A549 (cell line): Measurements from ENCODE around the gene PPP2R2C. TPM values are rescaled to one million over a fixed set of nuclear protein-coding genes. Genes with fewer than 3 reads are reported as not detected.

Experiments used
- ATAC-seq, 2 experiments: fragments of 200-7000 bp in 1 of 2; fragments of >200 bp in 1 of 2; cut with Nextera tagmentation in 1 of 2; cut with Tn5 transposase in 1 of 2; 3 replicates each; pipeline versions ENCODE4 v1.8.0 to v1.9.1; 2018 to 2020; ENCODE audit warnings: mild to moderate bottlenecking in 1 of 2, moderate library complexity in 1 of 2
- CTCF ChIA-PET: fragments of 300-600 bp; sonication (Branson Sonifier 250); formaldehyde crosslinking; extraction: SDS; loops from one replicate; lab custom pipeline; 2021; ENCODE audit warnings: antibody characterized with exemption, inconsistent platforms; lab: Yijun Ruan, JAX
- POLR2A ChIA-PET: fragments of 350-600 bp; formaldehyde crosslinking; extraction: SDS; loops from one replicate; lab custom pipeline; 2021; ENCODE audit warnings: antibody characterized with exemption, inconsistent platforms; lab: Yijun Ruan, JAX
- DNase-seq, 2 experiments: peaks; one replicate each; pipeline versions ENCODE4 v3.0.0 to v3.0.0-alpha.2; 2011 to 2016; ENCODE audit warnings: low read depth in 1 of 2, low spot score in 1 of 2
- FAIRE-seq: peaks from 2 replicates; lab custom pipeline; 2011; peaks lifted over from hg19 to GRCh38; lab: Jason Lieb, UNC
- H3K27ac ChIP-seq, 2 experiments: fragments of >200 bp; sonication (Bioruptor Twin); formaldehyde crosslinking; 3 replicates each; pipeline ENCODE4 v1.5.1; 2016 to 2017
- H3K4me1 ChIP-seq: fragments of >200 bp; sonication (Bioruptor Twin); formaldehyde crosslinking; 3 replicates; pipeline ENCODE4 v1.6.1; 2016
- H3K4me2 ChIP-seq: fragments of >200 bp; sonication (Bioruptor Twin); formaldehyde crosslinking; 3 replicates; pipeline ENCODE4 v1.6.1; 2016
- H3K4me3 ChIP-seq: fragments of >200 bp; sonication (Bioruptor Twin); formaldehyde crosslinking; 3 replicates; pipeline ENCODE4 v1.5.1; 2016
- H3K9me3 ChIP-seq: fragments of >200 bp; sonication (Bioruptor Twin); formaldehyde crosslinking; 3 replicates; pipeline ENCODE4 v1.6.1; 2016
- BHLHE40 ChIP-seq: IDR thresholded peaks from 2 replicates; pipeline ENCODE4 v1.6.1; 2012; ENCODE audit warnings: low read depth, low read length, inconsistent platforms
- CEBPB ChIP-seq, 2 experiments: fragments of >200 bp in 1 of 2; sonication (Bioruptor Twin) in 1 of 2; formaldehyde crosslinking in 1 of 2; IDR thresholded peaks; 2 replicates each; pipeline ENCODE4 v1.6.1; 2012 to 2016
- CHD2 ChIP-seq: fragments of 150-350 bp; IDR thresholded peaks from 2 replicates; pipeline ENCODE4 v1.6.1; 2014; ENCODE audit warnings: low read length; ENCODE audit not compliant: partially characterized antibody
- CTCF ChIP-seq: fragments of >200 bp; sonication (Bioruptor Twin); formaldehyde crosslinking; IDR thresholded peaks from 3 replicates; pipeline ENCODE4 v1.5.1; 2016
- EHF ChIP-seq: fragments of 250-450 bp; sonication (Bioruptor Pico); IDR thresholded peaks from 2 replicates; pipeline ENCODE4 v1.5.0; 2020; ENCODE audit warnings: mild to moderate bottlenecking
- EHMT2 ChIP-seq: fragments of 200-600 bp; sonication (generic); IDR thresholded peaks from 2 replicates; pipeline ENCODE4 v1.6.1; 2016; ENCODE audit warnings: antibody characterized with exemption, low read depth, mild to moderate bottlenecking, moderate library complexity
- EP300 ChIP-seq, 2 experiments: fragments of >200 bp; sonication (Bioruptor Twin); formaldehyde crosslinking; IDR thresholded peaks; 2 replicates in 1 of 2; 3 replicates in 1 of 2; pipeline ENCODE4 v1.6.1; 2016 to 2017
- ESRRA ChIP-seq: fragments of 150-350 bp; IDR thresholded peaks from 2 replicates; pipeline ENCODE4 v1.6.1; 2014; ENCODE audit warnings: mild to moderate bottlenecking, low read length, borderline replicate concordance
- FOSB ChIP-seq: fragments of 250-450 bp; sonication (Bioruptor Pico); IDR thresholded peaks from 2 replicates; pipeline ENCODE4 v1.5.0; 2020; ENCODE audit warnings: mild to moderate bottlenecking, moderate library complexity
- FOSL2 ChIP-seq, 2 experiments: fragments of 450-650 bp in 1 of 2; fragments of >200 bp in 1 of 2; sonication (Bioruptor Twin) in 1 of 2; formaldehyde crosslinking; IDR thresholded peaks; 2 replicates each; pipeline versions ENCODE4 v1.5.0 to v1.6.1; 2016 to 2020; ENCODE audit warnings: mild to moderate bottlenecking in 1 of 2, moderate library complexity in 1 of 2
- FOXS1 ChIP-seq: fragments of 250-450 bp; sonication (Bioruptor Pico); IDR thresholded peaks from 2 replicates; pipeline ENCODE4 v1.5.0; 2020; ENCODE audit warnings: mild to moderate bottlenecking, moderate library complexity
- GATA3 ChIP-seq: IDR thresholded peaks from 2 replicates; pipeline ENCODE4 v1.6.1; 2012; ENCODE audit warnings: borderline replicate concordance
- HDAC2 ChIP-seq: fragments of 200-600 bp; sonication (generic); IDR thresholded peaks from 2 replicates; pipeline ENCODE4 v1.6.1; 2016
- HEYL ChIP-seq: fragments of 250-450 bp; sonication (Bioruptor Pico); IDR thresholded peaks from 2 replicates; pipeline ENCODE4 v1.8.0; 2021; ENCODE audit warnings: mild to moderate bottlenecking, moderate library complexity
- HOXA7 ChIP-seq: fragments of 250-450 bp; sonication (Bioruptor Pico); IDR thresholded peaks from 2 replicates; pipeline ENCODE4 v1.5.0; 2020; ENCODE audit warnings: mild to moderate bottlenecking, moderate library complexity
- HOXB5 ChIP-seq: fragments of 250-450 bp; sonication (Bioruptor Pico); IDR thresholded peaks from 2 replicates; pipeline ENCODE4 v1.5.0; 2020; ENCODE audit warnings: mild to moderate bottlenecking, moderate library complexity
- JUN ChIP-seq, 2 experiments: fragments of >200 bp; sonication (Bioruptor Twin); formaldehyde crosslinking; IDR thresholded peaks; 2 replicates in 1 of 2; 3 replicates in 1 of 2; pipeline ENCODE4 v1.6.1; 2016 to 2017
- NPAS2 ChIP-seq: fragments of 250-450 bp; sonication (Bioruptor Pico); IDR thresholded peaks from 2 replicates; pipeline ENCODE4 v1.8.0; 2022; ENCODE audit warnings: mild to moderate bottlenecking, moderate library complexity, borderline replicate concordance
- POLR2A ChIP-seq: IDR thresholded peaks from 2 replicates; pipeline ENCODE4 v1.6.1; 2012; ENCODE audit warnings: mild to moderate bottlenecking, low read length
- RAD21 ChIP-seq, 2 experiments: fragments of >200 bp in 1 of 2; sonication (Bioruptor Twin) in 1 of 2; formaldehyde crosslinking in 1 of 2; IDR thresholded peaks in 1 of 2; conservative IDR thresholded peaks in 1 of 2; 2 replicates in 1 of 2; 3 replicates in 1 of 2; pipeline ENCODE4 v1.6.1; 2012 to 2018; ENCODE audit warnings: inconsistent platforms in 1 of 2
- RARB ChIP-seq: fragments of 250-450 bp; sonication (Bioruptor Pico); IDR thresholded peaks from 2 replicates; pipeline ENCODE4 v1.8.0; 2021; ENCODE audit warnings: mild to moderate bottlenecking, moderate library complexity
- REST ChIP-seq: fragments of 200-600 bp; sonication (generic); IDR thresholded peaks from 2 replicates; pipeline ENCODE4 v1.6.1; 2016; ENCODE audit warnings: antibody characterized with exemption, mild to moderate bottlenecking, moderate library complexity
- SREBF2 ChIP-seq: fragments of 450-650 bp; IDR thresholded peaks from 2 replicates; pipeline ENCODE4 v1.6.1; 2014; ENCODE audit warnings: mild to moderate bottlenecking, moderate library complexity
- TFCP2L1 ChIP-seq: fragments of 250-450 bp; sonication (Bioruptor Pico); IDR thresholded peaks from 2 replicates; pipeline ENCODE4 v1.5.0; 2021; ENCODE audit warnings: mild to moderate bottlenecking
- TP53 ChIP-seq: fragments of 250-450 bp; sonication (Bioruptor Pico); IDR thresholded peaks from 2 replicates; pipeline ENCODE4 v1.5.0; 2021; ENCODE audit warnings: mild to moderate bottlenecking, moderate library complexity
- ZFP36 ChIP-seq: fragments of 450-650 bp; IDR thresholded peaks from 2 replicates; pipeline ENCODE4 v1.6.1; 2014; ENCODE audit warnings: borderline replicate concordance; ENCODE audit not compliant: partially characterized antibody
- ZSCAN20 ChIP-seq: fragments of 250-450 bp; sonication (Bioruptor Pico); IDR thresholded peaks from 2 replicates; pipeline ENCODE4 v1.8.0; 2022; ENCODE audit warnings: mild to moderate bottlenecking, moderate library complexity
- WGBS: methylation state at CpG from one replicate; pipeline ENCODE4 v1.1.6; 2017; ENCODE audit errors: missing lambda C conversion rate; 5-methylcytosine and 5-hydroxymethylcytosine counted together
- polyA plus RNA-seq, 4 experiments: library from polyadenylated mRNA; depleted of rRNA in 3 of 4; stranded (reverse); fragments of >200 nt; fragmentation: RNase III in 1 of 4; extraction: RNeasy Plus Mini Kit Qiagen cat#74134 plus additional on column Dnase treatment in 1 of 4; gene quantifications; 2 replicates in 3 of 4; 3 replicates in 1 of 4; pipeline ENCODE4 v1.2.3, GENCODE V29; 2011 to 2017
- TF ChIP-seq, protein P1 (sequence below): fragments of >200 bp; sonication (Bioruptor Twin); formaldehyde crosslinking; IDR thresholded peaks from 3 replicates; pipeline ENCODE4 v1.6.1; 2016

PPP2R2C gene
- polyA plus RNA-seq, 2 of the 4 experiments (the other 2 are of a cell fraction): 23.9 to 29.4 TPM

- ATAC-seq (no peak), FAIRE-seq (no peak), DNase-seq (no peak)
- H3K4me2 ChIP-seq: no peak overlapping the region
- ChIA-PET CTCF (no interaction called here), POLR2A (no interaction called here)
- H3K4me3 ChIP-seq: no peak overlapping the region
- no peaks in the 10 kb centered on the region for H3K9me3 ChIP-seq
- H3K4me1 ChIP-seq: no peaks in the 10 kb centered on the region
- 97% methylated on average over 12 of the region's 12 CpGs for WGBS
- H3K27ac ChIP-seq: no peak overlapping the region
- no peak for TF ChIP-seq EP300 (IDR thresholded peaks at IDR 0.05)
- TF ChIP-seq POLR2A: no peak
- TF ChIP-seq ZSCAN20: no peak
These were observed 172.5 kb downstream of the PPP2R2C start for GRCh38 chr4:6299875-6300274.

- DNase-seq (no peak), ATAC-seq (no peak)
- H3K4me1 ChIP-seq: no peaks in the 10 kb centered on the region
- H3K4me2 ChIP-seq: no peak overlapping the region
- POLR2A ChIA-PET: no interaction called here
- CTCF ChIA-PET: interaction anchor here (1.5 kb wide), 1 partner anchor 32 kb away, joined by 4 read pairs; no protein-coding TSS in a partner anchor
- no peaks in the 10 kb centered on the region for H3K9me3 ChIP-seq
- TF ChIP-seq HOXB5 (CRISPR knock-in tag) (no peak), CEBPB (IDR thresholded peaks at IDR 0.05) (no peak), ESRRA (no peak), CHD2 (no peak), EHF (no peak), GATA3 (no peak), HOXA7 (CRISPR knock-in tag) (no peak), HEYL (CRISPR knock-in tag) (no peak), TFCP2L1 (CRISPR knock-in tag) (no peak), EP300 (IDR thresholded peaks at IDR 0.05) (no peak), BHLHE40 (no peak), FOSB (no peak), REST (no peak), NPAS2 (no peak), SREBF2 (no peak), RAD21 (conservative IDR thresholded peaks at IDR 0.05 in 1 of 2, IDR thresholded peaks at IDR 0.05 in 1 of 2) (no peak), POLR2A (no peak)
- TF ChIP-seq, all 56 proteins: peak for 0
- WGBS: 93% methylated on average over 4 of the region's 6 CpGs
- no peak overlapping the region for H3K27ac ChIP-seq
- no peak overlapping the region for H3K4me3 ChIP-seq
- no peak for FAIRE-seq
These were observed 173.6 kb downstream of the PPP2R2C start for GRCh38 chr4:6298852-6299251.

GRCh38 chr4:6298035-6298434, 174.4 kb downstream of the PPP2R2C start:
- ATAC-seq: no peak
- Histone ChIP-seq H3K4me1 (no peaks in the 10 kb centered on the region), H3K4me3 (no peak overlapping the region), H3K9me3 (no peaks in the 10 kb centered on the region), H3K4me2 (no peak overlapping the region), H3K27ac (no peak overlapping the region)
- DNase-seq: no peak
- POLR2A ChIA-PET: no interaction called here
- FAIRE-seq: no peak
- CTCF ChIA-PET: interaction anchor here (1.5 kb wide), 1 partner anchor 33 kb away, joined by 4 read pairs; no protein-coding TSS in a partner anchor
- WGBS: 80% methylated on average over 10 of the region's 13 CpGs
- TF ChIP-seq EHMT2 (no peak), POLR2A (no peak), RARB (no peak), TP53 (no peak), ZFP36 (no peak), JUN (IDR thresholded peaks at IDR 0.05) (no peak), FOSL2 (IDR thresholded peaks at IDR 0.05) (no peak), FOSL2 (CRISPR knock-in tag; IDR thresholded peaks at IDR 0.05) (no peak), FOXS1 (CRISPR knock-in tag) (no peak), CTCF (no peak), TFCP2L1 (CRISPR knock-in tag) (no peak), CHD2 (no peak), HOXA7 (CRISPR knock-in tag) (no peak), HDAC2 (no peak)
- TF ChIP-seq, protein P1, sequence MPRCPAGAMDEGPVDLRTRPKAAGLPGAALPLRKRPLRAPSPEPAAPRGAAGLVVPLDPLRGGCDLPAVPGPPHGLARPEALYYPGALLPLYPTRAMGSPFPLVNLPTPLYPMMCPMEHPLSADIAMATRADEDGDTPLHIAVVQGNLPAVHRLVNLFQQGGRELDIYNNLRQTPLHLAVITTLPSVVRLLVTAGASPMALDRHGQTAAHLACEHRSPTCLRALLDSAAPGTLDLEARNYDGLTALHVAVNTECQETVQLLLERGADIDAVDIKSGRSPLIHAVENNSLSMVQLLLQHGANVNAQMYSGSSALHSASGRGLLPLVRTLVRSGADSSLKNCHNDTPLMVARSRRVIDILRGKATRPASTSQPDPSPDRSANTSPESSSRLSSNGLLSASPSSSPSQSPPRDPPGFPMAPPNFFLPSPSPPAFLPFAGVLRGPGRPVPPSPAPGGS: no peak
